ENCODE data around the gene C1QTNF9.

- TF ChIP-seq ATF3 (IDR thresholded peaks at IDR 0.05) (no peak), CTCF (IDR thresholded peaks at IDR 0.05 in 2 of 3, conservative IDR thresholded peaks at IDR 0.05 in 1 of 3; ENCODE audit: borderline replicate concordance in 1 of 3, insufficient read depth in 1 of 3, low read depth in 2 of 3, low read length in 2 of 3) (no peak), POLR2A (IDR thresholded peaks at IDR 0.05; ENCODE audit: borderline replicate concordance, extremely low read depth, insufficient read depth, insufficient read length) (no peak), EZH2phosphoT487 (IDR thresholded peaks at IDR 0.05; ENCODE audit: borderline replicate concordance) (no peak), SRF (IDR thresholded peaks at IDR 0.05; ENCODE audit: low read depth) (no peak), YY1 (IDR thresholded peaks at IDR 0.05; ENCODE audit: extremely low read depth, insufficient replicate concordance, low read depth, low read length) (no peak), EGR1 (IDR thresholded peaks at IDR 0.05; ENCODE audit: low read depth) (no peak), ZFX (IDR thresholded peaks at IDR 0.05) (no peak), EZH2 (IDR thresholded peaks at IDR 0.05) (no peak)
Observed at GRCh38 chr13:24280720-24281119, 28.7 kb upstream of the C1QTNF9 start.

Data from HCT116 (cell line).